Hematopoietic multipotent progenitor cell treated with erythropoietin and hydrocortisone succinate and interleukin-3 and kit ligand, for 6 days (in vitro differentiated cells): ENCODE measurements around the gene SLC25A3.
"Not testable (repeated sequence)": the region's sequence is repeated elsewhere in the genome, so short reads cannot be mapped to it uniquely, and the experiment has no call there.

Experiments used
- DNase-seq: peaks from one replicate; pipeline ENCODE4 v3.0.0-alpha.2; 2015

Gene SLC25A3

GRCh38 chr12:98593351-98594049 is at the start of gene SLC25A3:
Gene SLC25A3, plus strand, starts transcription at chr12:98593686. Its CDS starts 293 bp downstream, at chr12:98593979.
- DNase-seq: peak; percentile 99

GRCh38 chr12:98543701-98544100 is 49.8 kb upstream of the SLC25A3 start:
- DNase-seq: no peak

DNA sequence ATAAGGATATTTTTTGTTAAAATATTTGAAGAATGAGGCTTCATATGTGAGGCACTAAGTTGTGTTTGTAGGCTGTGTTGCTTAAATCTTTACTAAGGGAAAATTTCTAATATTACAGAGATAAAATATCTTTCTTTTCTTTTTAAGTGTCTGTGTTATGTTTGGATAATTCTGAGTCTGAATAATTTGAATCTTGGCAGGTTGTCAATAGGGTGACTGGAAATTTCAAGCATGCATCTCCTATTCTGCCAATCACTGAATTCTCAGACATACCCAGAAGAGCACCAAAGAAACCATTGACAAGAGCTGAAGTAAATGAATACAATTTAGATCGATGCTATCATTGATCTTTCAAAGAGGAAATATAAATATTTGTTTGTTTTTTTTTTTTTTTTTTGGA is 48.7 kb upstream of the SLC25A3 start:
- DNase-seq: no peak

DNA sequence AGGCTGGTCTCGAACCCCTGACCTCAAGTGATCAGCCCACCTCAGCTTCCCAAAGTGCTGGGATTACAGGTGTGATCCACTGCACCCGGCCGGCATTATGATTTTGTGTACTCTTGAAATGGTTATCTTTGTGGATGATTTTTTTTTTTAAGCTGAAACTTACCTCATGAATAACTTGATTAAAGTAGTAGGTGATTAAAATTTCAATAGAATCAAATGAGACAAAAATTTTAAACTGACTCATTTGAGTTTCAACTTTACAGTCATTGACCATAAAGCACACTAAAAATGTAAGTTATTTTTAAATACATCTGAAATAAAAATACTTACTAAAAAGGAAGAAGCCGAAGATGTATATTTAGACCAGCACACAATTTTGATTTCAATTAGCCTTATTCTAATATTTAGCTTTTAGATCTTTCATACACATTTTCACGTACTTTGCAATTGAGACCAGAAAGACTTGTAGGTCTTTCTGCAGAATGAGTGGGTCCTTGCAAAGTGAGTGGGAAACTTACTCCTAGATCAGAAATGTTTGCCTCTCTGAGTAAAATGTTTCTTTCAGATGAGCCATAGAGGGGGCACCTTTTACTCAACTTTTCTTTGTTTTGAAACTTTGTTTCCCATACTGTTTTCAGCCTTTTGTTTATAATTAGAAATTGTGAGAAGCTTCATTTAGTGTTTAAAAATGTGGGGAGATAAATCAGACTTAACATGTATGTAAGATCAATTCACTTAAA is 43.9 kb upstream of the SLC25A3 start:
- DNase-seq: no peak

DNA sequence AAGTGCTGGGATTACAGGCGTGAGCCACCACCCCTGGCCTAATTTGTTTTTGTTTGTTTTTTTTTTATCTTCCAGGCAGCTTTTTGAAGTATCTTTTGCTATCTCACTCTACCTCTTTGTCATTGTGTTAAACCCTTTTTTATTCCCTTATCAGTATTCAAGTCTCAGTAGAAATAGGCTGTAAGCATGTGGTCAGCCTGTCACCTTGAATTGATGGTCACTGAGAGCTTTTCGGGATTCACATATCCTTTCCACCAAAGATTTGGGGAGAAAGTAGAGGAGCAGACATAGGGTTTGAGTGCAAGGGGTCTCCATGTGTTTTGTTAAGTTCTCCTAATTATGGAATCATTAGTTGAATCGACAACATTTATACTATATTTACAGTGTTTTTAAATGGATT is 41.7 kb upstream of the SLC25A3 start:
- no peak for DNase-seq

- DNase-seq: not testable (repeated sequence)
These were observed 35.4 kb upstream of the SLC25A3 start for GRCh38 chr12:98558097-98558496.

- DNase-seq: no peak
These were observed 33.8 kb upstream of the SLC25A3 start for GRCh38 chr12:98559666-98560065.

GRCh38 chr12:98561846-98562245 is 31.6 kb upstream of the SLC25A3 start:
- DNase-seq: no peak

DNA sequence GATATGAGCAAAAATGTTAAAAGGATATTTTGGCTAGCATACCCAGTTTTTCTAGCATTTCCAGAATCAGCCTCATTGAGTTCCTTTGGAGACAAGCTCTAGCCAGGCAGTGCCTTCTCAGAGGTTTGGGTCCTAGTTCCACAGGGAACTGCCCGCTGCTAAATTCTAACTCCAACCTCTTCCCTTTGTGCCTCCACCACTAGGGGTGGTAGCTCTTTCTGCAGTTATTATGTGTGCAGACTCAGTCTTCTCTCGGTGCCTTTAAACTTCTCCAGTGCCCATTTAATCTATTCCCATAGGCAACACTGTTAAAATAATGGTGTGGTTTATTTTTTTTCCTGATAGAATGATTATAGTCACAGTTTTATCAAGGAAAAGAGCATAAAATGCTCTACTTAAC is 21.5 kb upstream of the SLC25A3 start:
- peak; percentile 52 for DNase-seq

- DNase-seq: no peak
These were observed 19.4 kb upstream of the SLC25A3 start for GRCh38 chr12:98574110-98574509.

- DNase-seq: no peak
These were observed 18.5 kb upstream of the SLC25A3 start for GRCh38 chr12:98575013-98575412.

GRCh38 chr12:98576795-98577194 is 16.7 kb upstream of the SLC25A3 start:
- not testable (repeated sequence) for DNase-seq

DNA sequence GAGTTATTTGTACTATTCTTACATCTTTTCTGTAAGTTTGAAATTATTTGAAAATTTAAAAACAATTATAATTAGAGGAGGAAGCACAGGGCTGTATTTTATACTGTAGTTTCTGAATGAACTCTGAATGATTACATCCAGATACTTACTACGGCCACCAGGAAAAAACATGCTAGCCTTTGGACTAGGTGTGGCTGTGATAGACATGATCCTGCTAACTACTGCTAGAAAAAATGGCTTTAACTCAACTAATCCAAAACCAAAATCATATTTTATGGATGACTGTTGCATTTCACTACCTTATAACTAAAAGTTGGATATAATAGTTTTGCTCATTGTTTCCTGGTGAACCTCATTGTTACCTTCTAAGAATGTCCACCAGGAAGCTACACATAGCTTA is 15.1 kb upstream of the SLC25A3 start:
- DNase-seq: no peak

DNA sequence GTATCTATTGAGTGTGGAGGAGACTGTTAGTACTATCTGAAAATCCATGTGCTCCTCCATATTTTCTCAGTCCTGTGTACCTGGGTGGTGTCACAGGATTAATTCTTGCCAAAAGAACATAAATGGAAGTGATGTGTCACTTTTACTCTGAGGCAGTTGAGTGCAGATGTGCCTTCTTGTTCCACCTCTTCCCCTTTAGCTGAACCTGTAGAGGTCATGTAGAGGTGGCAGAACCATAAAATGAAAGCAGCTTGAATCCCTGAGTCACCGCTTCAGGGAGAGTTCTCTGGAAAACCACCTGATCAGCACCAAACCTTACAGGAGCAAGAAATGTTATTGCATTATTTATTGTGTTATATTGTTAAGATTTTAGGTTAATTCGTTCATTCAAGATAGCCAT is 14.7 kb upstream of the SLC25A3 start:
- no peak for DNase-seq

DNA sequence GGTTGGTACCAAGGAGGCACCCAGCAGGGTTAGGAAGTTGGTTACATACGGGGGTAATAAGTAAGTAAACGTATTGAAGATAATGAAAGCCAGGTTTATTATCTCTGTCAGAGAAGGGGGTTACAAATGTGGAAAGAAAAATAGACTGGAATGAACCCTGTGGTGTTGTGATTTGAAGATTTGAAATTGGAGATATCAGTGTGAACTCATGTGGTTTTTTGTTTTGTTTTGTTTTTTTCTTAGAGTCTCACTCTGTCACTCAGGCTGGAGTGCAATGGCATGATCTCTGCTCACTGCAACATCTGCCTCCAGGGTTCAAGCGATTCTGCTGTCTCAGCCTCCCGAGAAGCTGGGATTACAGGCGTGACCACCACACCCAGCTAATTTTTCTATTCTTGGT is 14.1 kb upstream of the SLC25A3 start:
- no peak for DNase-seq

GRCh38 chr12:98579835-98580234 is 13.7 kb upstream of the SLC25A3 start:
- DNase-seq: no peak

- no peak for DNase-seq
These were observed 12.8 kb upstream of the SLC25A3 start for GRCh38 chr12:98580695-98581094.

DNA sequence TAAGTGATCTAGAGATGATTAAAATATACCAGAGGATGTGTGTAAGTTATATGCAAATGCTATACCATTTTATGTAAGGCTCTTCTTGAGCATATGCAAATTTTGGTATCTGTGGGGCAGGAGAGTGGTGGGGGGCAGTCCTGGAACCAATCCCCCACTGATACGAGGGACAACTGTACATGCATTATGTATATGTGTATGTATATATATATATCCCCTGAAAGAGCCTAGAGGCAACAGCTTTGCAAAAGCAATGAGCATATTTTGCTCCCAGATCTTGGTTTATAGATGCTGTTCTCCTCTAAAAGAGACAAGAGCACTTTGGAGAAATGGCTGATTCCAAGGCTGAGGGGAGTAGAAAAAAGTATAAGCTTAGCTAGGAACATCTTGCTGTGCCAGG is 12.4 kb upstream of the SLC25A3 start:
- no peak for DNase-seq

DNA sequence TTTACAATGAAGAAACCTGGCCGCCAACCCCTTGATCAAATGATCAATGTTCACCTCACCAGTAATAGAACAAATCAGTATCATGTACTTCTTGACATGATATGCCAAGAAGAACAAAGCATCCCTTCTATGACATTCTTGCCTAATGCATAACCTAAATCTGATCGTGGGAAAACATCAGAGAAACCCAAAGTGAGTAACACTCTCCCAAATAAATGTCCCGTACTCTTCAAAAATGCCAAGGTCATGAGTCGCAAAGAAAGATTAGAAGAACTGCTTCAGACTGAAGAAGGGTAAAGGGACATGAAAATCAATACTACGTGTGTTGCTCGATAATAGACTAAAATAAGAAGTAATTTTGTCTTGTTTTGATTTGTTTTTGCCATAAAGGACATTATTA is 11.4 kb upstream of the SLC25A3 start:
- no peak for DNase-seq

- no peak for DNase-seq
These were observed 6.4 kb upstream of the SLC25A3 start for GRCh38 chr12:98587084-98587483.

DNA sequence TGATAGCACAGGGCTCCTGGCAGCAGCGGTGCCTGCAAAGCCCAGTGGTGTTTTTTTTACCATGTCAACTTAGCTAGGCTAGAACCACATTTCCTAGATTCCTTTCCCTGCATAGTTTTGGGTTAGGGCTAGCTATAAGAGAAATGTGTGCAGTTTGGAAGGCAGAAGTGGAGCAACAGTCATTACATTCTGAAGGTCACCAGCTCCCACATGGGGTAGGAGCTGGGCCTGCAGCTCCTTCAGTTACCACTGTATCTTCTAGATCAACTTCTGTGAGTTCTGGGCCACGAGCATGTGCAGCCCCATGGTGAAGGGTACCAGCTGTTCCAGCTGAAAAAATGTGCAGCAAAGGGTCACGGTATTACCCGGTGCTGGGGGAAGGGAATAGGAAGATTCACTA is 2.3 kb upstream of the SLC25A3 start:
- DNase-seq: peak; percentile 51

GRCh38 chr12:98592825-98593322 is 612 bp upstream of the SLC25A3 start:
- peak; percentile 82 for DNase-seq

DNA sequence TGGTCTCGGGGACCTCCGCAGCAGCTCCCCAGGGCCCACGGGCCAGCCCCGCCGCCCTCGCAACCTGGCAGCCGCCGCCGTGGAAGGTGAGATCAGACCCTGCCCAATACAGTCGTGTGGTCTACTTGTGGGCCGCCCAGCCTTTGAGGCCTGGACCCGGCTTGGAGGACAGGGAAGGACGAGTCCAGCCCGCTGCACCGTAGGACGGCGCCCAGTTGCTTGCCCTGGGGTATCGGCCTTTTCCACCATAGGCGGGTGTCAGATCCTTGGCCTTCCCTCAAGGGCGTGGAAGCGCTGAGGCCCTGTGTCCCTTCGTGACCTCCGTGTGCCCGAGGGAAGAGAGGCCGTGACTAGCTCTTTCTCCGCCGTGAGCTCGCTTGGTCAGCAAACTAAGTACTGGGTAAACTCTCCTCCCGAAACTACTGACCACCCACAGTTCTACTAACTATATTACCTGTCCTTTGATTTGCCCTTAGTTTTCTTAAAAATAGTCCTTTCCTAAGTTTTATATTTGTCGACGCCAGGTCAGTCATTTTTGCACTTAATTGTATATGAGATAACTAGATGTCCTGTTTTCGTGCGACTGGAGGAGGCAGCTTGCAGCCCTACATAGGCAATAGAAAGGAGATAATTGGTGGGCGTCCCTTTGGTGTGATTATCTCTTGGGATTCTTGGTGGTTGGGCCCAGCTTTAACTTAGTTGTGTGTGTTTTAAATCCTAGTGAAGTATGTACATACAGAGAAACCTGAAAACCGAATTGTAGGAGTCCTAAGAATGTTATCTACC is 757 bp downstream of the SLC25A3 start:
- peak; percentile 66 for DNase-seq
